SH-SY5Y (cell line): ENCODE results near the gene DENND5B.

Experiments
- GATA2 ChIP-seq: IDR thresholded peaks from 2 replicates; pipeline ENCODE4 v1.6.1; 2011; ENCODE audit warnings: mild to moderate bottlenecking, low read depth, low read length
- GATA3 ChIP-seq: IDR thresholded peaks from 2 replicates; pipeline ENCODE4 v1.6.1; 2011; ENCODE audit warnings: low read depth, mild to moderate bottlenecking, low read length, moderate library complexity

DNA sequence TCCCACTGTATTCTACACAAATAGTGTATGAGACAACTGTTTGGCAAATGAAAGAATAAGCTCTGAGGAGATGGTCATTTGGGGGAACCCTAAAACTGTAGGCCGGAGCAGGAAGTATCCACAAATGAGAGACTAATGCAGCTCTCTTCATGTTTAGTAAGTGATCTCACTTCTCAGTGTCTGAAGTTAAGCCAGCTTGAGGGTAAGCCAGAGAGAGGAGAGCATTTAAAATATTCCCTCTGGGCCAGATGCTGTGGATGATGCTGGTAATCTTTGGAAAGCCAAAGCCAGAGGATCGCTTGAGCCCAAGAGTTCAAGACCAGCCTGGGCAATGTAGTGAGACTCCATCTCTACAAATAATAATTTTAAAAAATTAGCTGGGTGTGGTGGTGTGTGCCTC lies 134.4 kb downstream of the DENND5B start:
- TF ChIP-seq GATA3 (no peak), GATA2 (no peak)
